GM18861 (cell line): Measurements from ENCODE around the gene ZBTB46.

Source experiments
- ATAC-seq: cut with Tn5 transposase; IDR thresholded peaks from one replicate; pipeline ENCODE4 v1.9.1; 2021; ENCODE audit not compliant: unreplicated experiment

ZBTB46 gene

GRCh38 chr20:63697357-63697867 is 133.7 kb downstream of the ZBTB46 start:
- no peak for ATAC-seq

- ATAC-seq = no peak
Measured at GRCh38 chr20:63696628-63697356, 134.3 kb downstream of the ZBTB46 start, which contains the start of gene TNFRSF6B. TNFRSF6B (plus strand) TSS chr20:63696652; CDS start chr20:63696768, 116 bp downstream.

GRCh38 chr20:63696306-63696627 is 134.8 kb downstream of the ZBTB46 start:
- ATAC-seq = no peak

DNA sequence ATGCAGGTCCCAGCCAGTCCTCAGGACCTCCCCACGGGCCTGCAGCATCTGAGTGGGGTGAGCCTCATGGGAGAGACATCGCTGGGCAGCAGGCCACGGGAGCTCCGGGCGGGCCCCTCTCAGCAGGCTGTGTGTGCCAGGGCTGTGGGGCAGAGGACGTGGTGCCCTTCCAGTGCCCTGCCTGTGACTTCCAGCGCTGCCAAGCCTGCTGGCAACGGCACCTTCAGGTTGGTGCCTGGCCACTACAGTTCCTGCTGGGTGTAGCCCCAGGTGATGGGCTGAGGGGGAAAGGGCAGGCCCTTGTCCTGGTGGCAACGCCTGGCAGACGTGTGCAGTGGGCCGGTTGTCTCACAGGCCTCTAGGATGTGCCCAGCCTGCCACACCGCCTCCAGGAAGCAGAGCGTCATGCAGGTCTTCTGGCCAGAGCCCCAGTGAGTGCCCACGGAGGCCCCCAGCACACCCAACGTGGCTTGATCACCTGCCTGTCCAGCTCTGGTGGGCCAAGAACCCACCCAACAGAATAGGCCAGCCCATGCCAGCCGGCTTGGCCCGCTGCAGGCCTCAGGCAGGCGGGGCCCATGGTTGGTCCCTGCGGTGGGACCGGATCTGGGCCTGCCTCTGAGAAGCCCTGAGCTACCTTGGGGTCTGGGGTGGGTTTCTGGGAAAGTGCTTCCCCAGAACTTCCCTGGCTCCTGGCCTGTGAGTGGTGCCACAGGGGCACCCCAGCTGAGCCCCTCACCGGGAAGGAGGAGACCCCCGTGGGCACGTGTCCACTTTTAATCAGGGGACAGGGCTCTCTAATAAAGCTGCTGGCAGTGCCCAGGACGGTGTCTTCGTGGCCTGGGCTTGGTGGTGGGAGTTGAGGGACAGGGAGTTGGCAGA is 135.4 kb downstream of the ZBTB46 start:
- no peak for ATAC-seq

DNA sequence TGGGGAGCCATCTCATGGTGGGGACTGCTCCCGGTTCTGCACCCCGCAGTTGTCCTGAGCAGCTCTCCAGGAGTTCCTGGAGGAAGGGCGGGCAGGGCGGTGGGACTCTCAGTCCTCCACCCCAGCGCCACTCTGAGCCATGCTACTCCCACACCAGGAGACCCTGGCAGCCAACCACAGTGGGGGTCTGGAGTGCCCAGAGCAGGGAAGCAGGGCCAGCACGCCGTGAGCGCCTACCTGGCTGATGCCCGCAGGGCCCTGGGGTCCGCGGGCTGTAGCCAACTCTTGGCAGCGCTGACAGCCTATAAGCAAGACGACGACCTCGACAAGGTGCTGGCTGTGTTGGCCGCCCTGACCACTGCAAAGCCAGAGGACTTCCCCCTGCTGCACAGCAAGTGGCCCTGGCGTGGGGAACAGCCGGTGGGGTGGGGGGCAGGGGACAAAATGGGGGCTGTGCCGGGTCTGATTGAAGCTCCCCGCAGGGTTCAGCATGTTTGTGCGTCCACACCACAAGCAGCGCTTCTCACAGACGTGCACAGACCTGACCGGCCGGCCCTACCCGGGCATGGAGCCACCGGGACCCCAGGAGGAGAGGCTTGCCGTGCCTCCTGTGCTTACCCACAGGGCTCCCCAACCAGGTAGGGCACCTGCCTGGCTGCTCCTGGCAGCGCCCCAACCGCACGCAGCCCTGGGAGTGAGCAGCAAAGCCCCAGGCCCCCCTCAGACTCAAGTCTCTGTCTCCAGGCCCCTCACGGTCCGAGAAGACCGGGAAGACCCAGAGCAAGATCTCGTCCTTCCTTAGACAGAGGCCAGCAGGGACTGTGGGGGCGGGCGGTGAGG is 136.3 kb downstream of the ZBTB46 start:
- ATAC-seq = no peak

GRCh38 chr20:63693733-63694583 is 137.1 kb downstream of the ZBTB46 start:
- ATAC-seq = no peak
